HepG2 (cell line): Measurements from ENCODE around the gene H2AZ1. TPM values are rescaled to one million over a fixed set of nuclear protein-coding genes. Genes with fewer than 3 reads are reported as not detected.

Experiments
- ARID4A ChIP-seq: sonication (generic); formaldehyde crosslinking; IDR thresholded peaks from 2 replicates; pipeline ENCODE4 v1.5.0; 2020; ENCODE audit warnings: mild to moderate bottlenecking, missing genetic modification reagents, borderline replicate concordance
- HDAC1 ChIP-seq: sonication (generic); formaldehyde crosslinking; IDR thresholded peaks from 2 replicates; pipeline ENCODE4 v1.5.1; 2020; ENCODE audit warnings: mild to moderate bottlenecking, missing genetic modification reagents
- LBX2 ChIP-seq: sonication (generic); formaldehyde crosslinking; IDR thresholded peaks from 2 replicates; pipeline ENCODE4 v1.5.0; 2020; ENCODE audit warnings: missing genetic modification reagents, mild to moderate bottlenecking, borderline replicate concordance
- MAFK ChIP-seq, 2 experiments: IDR thresholded peaks in 1 of 2; conservative IDR thresholded peaks in 1 of 2; 2 replicates each; pipeline ENCODE4 v1.6.1; 2011; ENCODE audit warnings: improper control_type of control experiment in 2 of 2, low read length in 2 of 2
- TBX2 ChIP-seq: sonication (generic); formaldehyde crosslinking; IDR thresholded peaks from 2 replicates; pipeline ENCODE4 v1.5.0; 2020; ENCODE audit warnings: missing genetic modification reagents, mild to moderate bottlenecking, borderline replicate concordance
- THYN1 ChIP-seq: sonication (generic); formaldehyde crosslinking; IDR thresholded peaks from 2 replicates; pipeline ENCODE4 v1.8.1; 2023; ENCODE audit warnings: low read depth, mild to moderate bottlenecking, moderate library complexity, missing genetic modification reagents, borderline replicate concordance
- TOPORS ChIP-seq: sonication (generic); formaldehyde crosslinking; IDR thresholded peaks from 2 replicates; pipeline ENCODE4 v1.8.0; 2023; ENCODE audit warnings: mild to moderate bottlenecking, missing genetic modification reagents
- ZNF597 ChIP-seq: sonication (generic); formaldehyde crosslinking; IDR thresholded peaks from 2 replicates; pipeline ENCODE4 v1.5.0; 2020; ENCODE audit warnings: missing genetic modification reagents
- polyA plus RNA-seq, 8 experiments: library from polyadenylated mRNA; depleted of rRNA in 3 of 8; stranded (reverse) in 7 of 8; unstranded in 1 of 8; fragments of >200 nt; fragmentation: Illumina TruSeq in 4 of 8; extraction: Trizol in 4 of 8; gene quantifications; 2 replicates each; pipeline versions ENCODE4 v1.2.1 to v1.2.3, GENCODE V29; 2011 to 2016; ENCODE audit warnings: low read depth in 4 of 8, missing spikeins in 1 of 8, mixed read lengths in 1 of 8; ENCODE audit not compliant: insufficient read depth in 1 of 8
- total RNA-seq, 5 experiments: library from RNA; depleted of rRNA; stranded (reverse); fragments of >200 nt; fragmentation: Illumina TruSeq; extraction: Trizol; gene quantifications; 2 replicates each; pipeline ENCODE4 v1.2.3, GENCODE V29; 2016; ENCODE audit warnings: low read depth in 1 of 5
- TF ChIP-seq, protein P1 (sequence below): sonication (generic); formaldehyde crosslinking; IDR thresholded peaks from 2 replicates; pipeline ENCODE4 v1.4.0; 2020; ENCODE audit warnings: mild to moderate bottlenecking, low read depth, missing genetic modification reagents
- TF ChIP-seq, protein P2 (sequence below): sonication (generic); formaldehyde crosslinking; IDR thresholded peaks from 2 replicates; pipeline ENCODE4 v1.4.0; 2020; ENCODE audit warnings: low read depth, mild to moderate bottlenecking, missing genetic modification reagents
- TF ChIP-seq, protein P3 (sequence below): sonication (generic); formaldehyde crosslinking; IDR thresholded peaks from 2 replicates; pipeline ENCODE4 v1.5.0; 2020; ENCODE audit warnings: mild to moderate bottlenecking, missing genetic modification reagents
- TF ChIP-seq, protein P4 (sequence below): sonication (generic); formaldehyde crosslinking; IDR thresholded peaks from 2 replicates; pipeline ENCODE4 v1.4.0; 2020; ENCODE audit warnings: mild to moderate bottlenecking, missing genetic modification reagents

H2AZ1 gene
- total and polyA plus RNA-seq, 2 of the 13 experiments (the other 11 are each of a cell fraction or from before 2014, with no cell fraction given), result 301 to 574 TPM

DNA sequence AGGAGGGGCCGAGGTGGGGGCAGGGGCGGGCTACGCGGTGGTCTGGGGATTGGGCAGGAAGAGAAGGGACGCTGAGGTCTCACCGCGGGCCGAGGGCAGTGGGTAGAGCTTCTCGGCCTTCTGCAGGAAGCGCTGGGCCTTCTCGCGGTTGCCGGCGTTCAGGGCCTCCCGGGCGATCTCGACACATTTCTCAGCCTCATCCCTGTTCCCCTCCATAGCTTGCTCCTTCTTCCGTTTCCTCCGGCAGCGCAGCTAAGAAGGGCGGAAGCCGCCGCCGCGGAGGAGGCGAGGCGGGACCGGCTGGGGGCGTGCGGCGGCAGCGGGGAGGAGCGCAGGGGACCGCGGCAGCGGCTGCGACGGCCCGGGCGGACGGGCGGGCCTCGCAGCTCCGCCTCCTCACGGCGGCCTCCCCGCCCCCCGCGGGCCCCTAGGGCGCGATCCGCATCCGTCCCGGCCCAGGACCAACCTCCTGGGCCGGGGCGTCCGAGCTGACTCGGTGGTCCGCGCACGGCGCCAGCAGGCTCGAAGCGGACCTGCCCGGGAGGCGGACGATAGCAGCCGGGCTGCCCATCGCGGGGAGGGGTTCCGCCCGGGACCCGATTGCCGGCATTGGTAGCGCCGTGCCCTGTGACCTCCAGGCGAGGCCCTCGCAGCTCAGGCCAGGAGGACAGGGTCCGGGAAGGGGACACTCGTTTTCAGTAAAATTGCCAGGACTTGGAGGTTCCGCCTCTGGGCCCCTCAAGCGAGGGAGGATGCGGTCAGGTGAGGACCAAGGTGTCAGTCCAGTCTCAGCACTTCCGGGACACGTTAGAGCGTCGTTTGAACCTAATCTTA is 3.5 kb downstream of the H2AZ1 start, which contains the start of gene DNAJB14 (continued):
- TF ChIP-seq, protein P1, sequence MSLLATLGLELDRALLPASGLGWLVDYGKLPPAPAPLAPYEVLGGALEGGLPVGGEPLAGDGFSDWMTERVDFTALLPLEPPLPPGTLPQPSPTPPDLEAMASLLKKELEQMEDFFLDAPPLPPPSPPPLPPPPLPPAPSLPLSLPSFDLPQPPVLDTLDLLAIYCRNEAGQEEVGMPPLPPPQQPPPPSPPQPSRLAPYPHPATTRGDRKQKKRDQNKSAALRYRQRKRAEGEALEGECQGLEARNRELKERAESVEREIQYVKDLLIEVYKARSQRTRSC (CRISPR knock-in tag), result no peak
- TF ChIP-seq, protein P2, sequence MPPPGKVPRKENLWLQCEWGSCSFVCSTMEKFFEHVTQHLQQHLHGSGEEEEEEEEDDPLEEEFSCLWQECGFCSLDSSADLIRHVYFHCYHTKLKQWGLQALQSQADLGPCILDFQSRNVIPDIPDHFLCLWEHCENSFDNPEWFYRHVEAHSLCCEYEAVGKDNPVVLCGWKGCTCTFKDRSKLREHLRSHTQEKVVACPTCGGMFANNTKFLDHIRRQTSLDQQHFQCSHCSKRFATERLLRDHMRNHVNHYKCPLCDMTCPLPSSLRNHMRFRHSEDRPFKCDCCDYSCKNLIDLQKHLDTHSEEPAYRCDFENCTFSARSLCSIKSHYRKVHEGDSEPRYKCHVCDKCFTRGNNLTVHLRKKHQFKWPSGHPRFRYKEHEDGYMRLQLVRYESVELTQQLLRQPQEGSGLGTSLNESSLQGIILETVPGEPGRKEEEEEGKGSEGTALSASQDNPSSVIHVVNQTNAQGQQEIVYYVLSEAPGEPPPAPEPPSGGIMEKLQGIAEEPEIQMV, result no peak; the same call in 1 of the 2 replicates
- no peak for TF ChIP-seq LBX2
- TF ChIP-seq MAFK (conservative IDR thresholded peaks at IDR 0.05 in 1 of 2, IDR thresholded peaks at IDR 0.05 in 1 of 2; ENCODE audit: low read length in 2 of 2), result no peak
- TF ChIP-seq ARID4A (CRISPR knock-in tag), result peak; percentile 74
- peak; percentile 72 for TF ChIP-seq TBX2
- no peak for TF ChIP-seq THYN1
- TF ChIP-seq ZNF597 (CRISPR knock-in tag), result no peak
- TF ChIP-seq, protein P3, sequence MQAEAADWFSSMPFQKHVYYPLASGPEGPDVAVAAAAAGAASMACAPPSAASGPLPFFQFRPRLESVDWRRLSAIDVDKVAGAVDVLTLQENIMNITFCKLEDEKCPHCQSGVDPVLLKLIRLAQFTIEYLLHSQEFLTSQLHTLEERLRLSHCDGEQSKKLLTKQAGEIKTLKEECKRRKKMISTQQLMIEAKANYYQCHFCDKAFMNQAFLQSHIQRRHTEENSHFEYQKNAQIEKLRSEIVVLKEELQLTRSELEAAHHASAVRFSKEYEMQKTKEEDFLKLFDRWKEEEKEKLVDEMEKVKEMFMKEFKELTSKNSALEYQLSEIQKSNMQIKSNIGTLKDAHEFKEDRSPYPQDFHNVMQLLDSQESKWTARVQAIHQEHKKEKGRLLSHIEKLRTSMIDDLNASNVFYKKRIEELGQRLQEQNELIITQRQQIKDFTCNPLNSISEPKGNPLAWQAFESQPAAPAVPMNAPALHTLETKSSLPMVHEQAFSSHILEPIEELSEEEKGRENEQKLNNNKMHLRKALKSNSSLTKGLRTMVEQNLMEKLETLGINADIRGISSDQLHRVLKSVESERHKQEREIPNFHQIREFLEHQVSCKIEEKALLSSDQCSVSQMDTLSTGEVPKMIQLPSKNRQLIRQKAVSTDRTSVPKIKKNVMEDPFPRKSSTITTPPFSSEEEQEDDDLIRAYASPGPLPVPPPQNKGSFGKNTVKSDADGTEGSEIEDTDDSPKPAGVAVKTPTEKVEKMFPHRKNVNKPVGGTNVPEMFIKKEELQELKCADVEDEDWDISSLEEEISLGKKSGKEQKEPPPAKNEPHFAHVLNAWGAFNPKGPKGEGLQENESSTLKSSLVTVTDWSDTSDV, result no peak
- TF ChIP-seq HDAC1, result peak; percentile 56
- TF ChIP-seq, protein P4, sequence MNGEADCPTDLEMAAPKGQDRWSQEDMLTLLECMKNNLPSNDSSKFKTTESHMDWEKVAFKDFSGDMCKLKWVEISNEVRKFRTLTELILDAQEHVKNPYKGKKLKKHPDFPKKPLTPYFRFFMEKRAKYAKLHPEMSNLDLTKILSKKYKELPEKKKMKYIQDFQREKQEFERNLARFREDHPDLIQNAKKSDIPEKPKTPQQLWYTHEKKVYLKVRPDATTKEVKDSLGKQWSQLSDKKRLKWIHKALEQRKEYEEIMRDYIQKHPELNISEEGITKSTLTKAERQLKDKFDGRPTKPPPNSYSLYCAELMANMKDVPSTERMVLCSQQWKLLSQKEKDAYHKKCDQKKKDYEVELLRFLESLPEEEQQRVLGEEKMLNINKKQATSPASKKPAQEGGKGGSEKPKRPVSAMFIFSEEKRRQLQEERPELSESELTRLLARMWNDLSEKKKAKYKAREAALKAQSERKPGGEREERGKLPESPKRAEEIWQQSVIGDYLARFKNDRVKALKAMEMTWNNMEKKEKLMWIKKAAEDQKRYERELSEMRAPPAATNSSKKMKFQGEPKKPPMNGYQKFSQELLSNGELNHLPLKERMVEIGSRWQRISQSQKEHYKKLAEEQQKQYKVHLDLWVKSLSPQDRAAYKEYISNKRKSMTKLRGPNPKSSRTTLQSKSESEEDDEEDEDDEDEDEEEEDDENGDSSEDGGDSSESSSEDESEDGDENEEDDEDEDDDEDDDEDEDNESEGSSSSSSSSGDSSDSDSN (CRISPR knock-in tag), result peak; percentile 71
- peak; percentile 12; the same call in 1 of the 2 replicates for TF ChIP-seq TOPORS (CRISPR knock-in tag)
